Fibroblast of the aortic adventitia (primary cell): ENCODE results near the gene EIF4A2. TPM values are rescaled to one million over a fixed set of nuclear protein-coding genes. Genes with fewer than 3 reads are reported as not detected.
"Not testable (repeated sequence)": the region's sequence is repeated elsewhere in the genome, so short reads cannot be mapped to it uniquely, and the experiment has no call there.

Source experiments
- DNase-seq: peaks from one replicate; pipeline ENCODE4 v3.0.0-alpha.2; 2010; ENCODE audit warnings: low read depth
- H3K4me3 ChIP-seq: 2 replicates; pipeline ENCODE4 v1.5.1; 2011; ENCODE audit warnings: low read depth, mild to moderate bottlenecking, control low read depth, low read length, moderate library complexity
- CTCF ChIP-seq: IDR thresholded peaks from 2 replicates; pipeline ENCODE4 v1.5.1; 2011; ENCODE audit warnings: mild to moderate bottlenecking, low read length, control low read depth, inconsistent platforms; ENCODE audit not compliant: insufficient read depth
- total RNA-seq: library from RNA; depleted of rRNA; stranded (reverse); fragments of >200 nt; gene quantifications from 2 replicates; pipeline ENCODE4 v1.2.3, GENCODE V29; 2012; ENCODE audit warnings: low replicate concordance

EIF4A2 gene
- total RNA-seq, 1 donor = 383 TPM

- H3K4me3 ChIP-seq = no peak overlapping the region
- no peak for DNase-seq
- no peak for TF ChIP-seq CTCF
These were observed 35.6 kb downstream of the EIF4A2 start for GRCh38 chr3:186818956-186819355.

- DNase-seq = peak; percentile 87
- H3K4me3 ChIP-seq = peak overlapping the region; percentile 56
- peak; percentile 65 for TF ChIP-seq CTCF
These were observed 38.3 kb downstream of the EIF4A2 start for GRCh38 chr3:186821429-186822387.

GRCh38 chr3:186822388-186822759 lies 39.0 kb downstream of the EIF4A2 start:
- peak; percentile 17 for DNase-seq
- H3K4me3 ChIP-seq = not testable (repeated sequence)

- no peak overlapping the region for H3K4me3 ChIP-seq
- TF ChIP-seq CTCF = no peak
- peak; percentile 73 for DNase-seq
These were observed 40.0 kb downstream of the EIF4A2 start for GRCh38 chr3:186823386-186823785.

GRCh38 chr3:186824430-186825139 lies 41.2 kb downstream of the EIF4A2 start:
- H3K4me3 ChIP-seq = peak overlapping the region; percentile 50
- DNase-seq = no peak
- TF ChIP-seq CTCF = no peak

GRCh38 chr3:186825294-186825821 lies 42.0 kb downstream of the EIF4A2 start:
- DNase-seq = peak; percentile 69
- no peak for TF ChIP-seq CTCF
- peak overlapping the region; percentile 50 for H3K4me3 ChIP-seq

GRCh38 chr3:186825872-186826409 lies 42.6 kb downstream of the EIF4A2 start:
- TF ChIP-seq CTCF = no peak
- peak overlapping the region; percentile 72 for H3K4me3 ChIP-seq
- DNase-seq = no peak
